Measurements from ENCODE around the gene MYH11. TPM values are rescaled to one million over a fixed set of nuclear protein-coding genes. Genes with fewer than 3 reads are reported as not detected.

Gene MYH11
- total and polyA plus RNA-seq, 2 experiments from 2014 or later, result 1.6 to 5.9 TPM

- TF ChIP-seq, protein P1, sequence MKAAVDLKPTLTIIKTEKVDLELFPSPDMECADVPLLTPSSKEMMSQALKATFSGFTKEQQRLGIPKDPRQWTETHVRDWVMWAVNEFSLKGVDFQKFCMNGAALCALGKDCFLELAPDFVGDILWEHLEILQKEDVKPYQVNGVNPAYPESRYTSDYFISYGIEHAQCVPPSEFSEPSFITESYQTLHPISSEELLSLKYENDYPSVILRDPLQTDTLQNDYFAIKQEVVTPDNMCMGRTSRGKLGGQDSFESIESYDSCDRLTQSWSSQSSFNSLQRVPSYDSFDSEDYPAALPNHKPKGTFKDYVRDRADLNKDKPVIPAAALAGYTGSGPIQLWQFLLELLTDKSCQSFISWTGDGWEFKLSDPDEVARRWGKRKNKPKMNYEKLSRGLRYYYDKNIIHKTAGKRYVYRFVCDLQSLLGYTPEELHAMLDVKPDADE (IDR thresholded peaks at IDR 0.05), result no peak
- no peak for TF ChIP-seq STAT1 (IDR thresholded peaks at IDR 0.05; ENCODE audit: unreplicated experiment)
- TF ChIP-seq ZNF114 (CRISPR knock-in tag; IDR thresholded peaks at IDR 0.05), result no peak
- TF ChIP-seq NANOG (IDR thresholded peaks at IDR 0.05; ENCODE audit: borderline replicate concordance), result no peak
- no peak for TF ChIP-seq POLR2AphosphoS5 (IDR thresholded peaks at IDR 0.05; ENCODE audit: low read depth)
- TF ChIP-seq CREB1 (CRISPR knock-in tag; IDR thresholded peaks at IDR 0.05; ENCODE audit: low read depth), result no peak
- TF ChIP-seq JUNB (IDR thresholded peaks at IDR 0.05; ENCODE audit: unreplicated experiment), result no peak
- TF ChIP-seq CTCF (conservative IDR thresholded peaks at IDR 0.05; ENCODE audit: low read depth in 2 of 2), result no peak
- TF ChIP-seq ZNF331 (CRISPR knock-in tag; IDR thresholded peaks at IDR 0.05; ENCODE audit: low read depth), result no peak
- no peak for TF ChIP-seq REST (IDR thresholded peaks at IDR 0.05; ENCODE audit: unreplicated experiment)
- no peak for TF ChIP-seq EZH2phosphoT487 (IDR thresholded peaks at IDR 0.05; ENCODE audit: unreplicated experiment)
- no peak for TF ChIP-seq EZH2 (IDR thresholded peaks at IDR 0.05; ENCODE audit: low read depth, unreplicated experiment)
Measured at GRCh38 chr16:15836965-15837611, 19.7 kb downstream of the MYH11 start (continued).

- no peak overlapping the region for H3K4me2 ChIP-seq
- Mint-ChIP-seq H3K9me3 (no peaks in the 10 kb centered on the region), H3K4me3 (no peak overlapping the region), H3K27ac (no peak overlapping the region), H3K4me1 (no peaks in the 10 kb centered on the region), H3K27me3 (ENCODE audit: insufficient read depth, low read depth, poor library complexity) (peaks cover 12% of the 10 kb centered on the region), H3K36me3 (ENCODE audit: low read depth) (no peaks in the 10 kb centered on the region)
- H3K79me2 ChIP-seq (replicated peaks; ENCODE audit: insufficient read depth), result no peaks in the 10 kb centered on the region
- ATAC-seq, result no peak
- no peak overlapping the region for H3K27ac ChIP-seq (ENCODE audit: low read depth)
- no peak overlapping the region for H2AFZ ChIP-seq
- H3K4me3 ChIP-seq, result no peak overlapping the region
- no peak for DNase-seq (ENCODE audit: low spot score)
- H3K9me2 ChIP-seq (ENCODE audit: insufficient read depth), result no peaks in the 10 kb centered on the region
- no peaks in the 10 kb centered on the region for H3K27me3 ChIP-seq (ENCODE audit: insufficient read depth)
- H3K4me1 ChIP-seq (ENCODE audit: insufficient read depth), result no peaks in the 10 kb centered on the region
- no peaks in the 10 kb centered on the region; the same call in 1 of the 2 replicates for H4K20me1 ChIP-seq (replicated peaks; ENCODE audit: insufficient read depth)
- no peaks in the 10 kb centered on the region for H3F3A ChIP-seq (replicated peaks; ENCODE audit: low read depth)
- H3K36me3 ChIP-seq (ENCODE audit: insufficient read depth), result no peaks in the 10 kb centered on the region
- TF ChIP-seq ZNF331 (CRISPR knock-in tag; IDR thresholded peaks at IDR 0.05; ENCODE audit: low read depth), result no peak
- TF ChIP-seq, protein P2, sequence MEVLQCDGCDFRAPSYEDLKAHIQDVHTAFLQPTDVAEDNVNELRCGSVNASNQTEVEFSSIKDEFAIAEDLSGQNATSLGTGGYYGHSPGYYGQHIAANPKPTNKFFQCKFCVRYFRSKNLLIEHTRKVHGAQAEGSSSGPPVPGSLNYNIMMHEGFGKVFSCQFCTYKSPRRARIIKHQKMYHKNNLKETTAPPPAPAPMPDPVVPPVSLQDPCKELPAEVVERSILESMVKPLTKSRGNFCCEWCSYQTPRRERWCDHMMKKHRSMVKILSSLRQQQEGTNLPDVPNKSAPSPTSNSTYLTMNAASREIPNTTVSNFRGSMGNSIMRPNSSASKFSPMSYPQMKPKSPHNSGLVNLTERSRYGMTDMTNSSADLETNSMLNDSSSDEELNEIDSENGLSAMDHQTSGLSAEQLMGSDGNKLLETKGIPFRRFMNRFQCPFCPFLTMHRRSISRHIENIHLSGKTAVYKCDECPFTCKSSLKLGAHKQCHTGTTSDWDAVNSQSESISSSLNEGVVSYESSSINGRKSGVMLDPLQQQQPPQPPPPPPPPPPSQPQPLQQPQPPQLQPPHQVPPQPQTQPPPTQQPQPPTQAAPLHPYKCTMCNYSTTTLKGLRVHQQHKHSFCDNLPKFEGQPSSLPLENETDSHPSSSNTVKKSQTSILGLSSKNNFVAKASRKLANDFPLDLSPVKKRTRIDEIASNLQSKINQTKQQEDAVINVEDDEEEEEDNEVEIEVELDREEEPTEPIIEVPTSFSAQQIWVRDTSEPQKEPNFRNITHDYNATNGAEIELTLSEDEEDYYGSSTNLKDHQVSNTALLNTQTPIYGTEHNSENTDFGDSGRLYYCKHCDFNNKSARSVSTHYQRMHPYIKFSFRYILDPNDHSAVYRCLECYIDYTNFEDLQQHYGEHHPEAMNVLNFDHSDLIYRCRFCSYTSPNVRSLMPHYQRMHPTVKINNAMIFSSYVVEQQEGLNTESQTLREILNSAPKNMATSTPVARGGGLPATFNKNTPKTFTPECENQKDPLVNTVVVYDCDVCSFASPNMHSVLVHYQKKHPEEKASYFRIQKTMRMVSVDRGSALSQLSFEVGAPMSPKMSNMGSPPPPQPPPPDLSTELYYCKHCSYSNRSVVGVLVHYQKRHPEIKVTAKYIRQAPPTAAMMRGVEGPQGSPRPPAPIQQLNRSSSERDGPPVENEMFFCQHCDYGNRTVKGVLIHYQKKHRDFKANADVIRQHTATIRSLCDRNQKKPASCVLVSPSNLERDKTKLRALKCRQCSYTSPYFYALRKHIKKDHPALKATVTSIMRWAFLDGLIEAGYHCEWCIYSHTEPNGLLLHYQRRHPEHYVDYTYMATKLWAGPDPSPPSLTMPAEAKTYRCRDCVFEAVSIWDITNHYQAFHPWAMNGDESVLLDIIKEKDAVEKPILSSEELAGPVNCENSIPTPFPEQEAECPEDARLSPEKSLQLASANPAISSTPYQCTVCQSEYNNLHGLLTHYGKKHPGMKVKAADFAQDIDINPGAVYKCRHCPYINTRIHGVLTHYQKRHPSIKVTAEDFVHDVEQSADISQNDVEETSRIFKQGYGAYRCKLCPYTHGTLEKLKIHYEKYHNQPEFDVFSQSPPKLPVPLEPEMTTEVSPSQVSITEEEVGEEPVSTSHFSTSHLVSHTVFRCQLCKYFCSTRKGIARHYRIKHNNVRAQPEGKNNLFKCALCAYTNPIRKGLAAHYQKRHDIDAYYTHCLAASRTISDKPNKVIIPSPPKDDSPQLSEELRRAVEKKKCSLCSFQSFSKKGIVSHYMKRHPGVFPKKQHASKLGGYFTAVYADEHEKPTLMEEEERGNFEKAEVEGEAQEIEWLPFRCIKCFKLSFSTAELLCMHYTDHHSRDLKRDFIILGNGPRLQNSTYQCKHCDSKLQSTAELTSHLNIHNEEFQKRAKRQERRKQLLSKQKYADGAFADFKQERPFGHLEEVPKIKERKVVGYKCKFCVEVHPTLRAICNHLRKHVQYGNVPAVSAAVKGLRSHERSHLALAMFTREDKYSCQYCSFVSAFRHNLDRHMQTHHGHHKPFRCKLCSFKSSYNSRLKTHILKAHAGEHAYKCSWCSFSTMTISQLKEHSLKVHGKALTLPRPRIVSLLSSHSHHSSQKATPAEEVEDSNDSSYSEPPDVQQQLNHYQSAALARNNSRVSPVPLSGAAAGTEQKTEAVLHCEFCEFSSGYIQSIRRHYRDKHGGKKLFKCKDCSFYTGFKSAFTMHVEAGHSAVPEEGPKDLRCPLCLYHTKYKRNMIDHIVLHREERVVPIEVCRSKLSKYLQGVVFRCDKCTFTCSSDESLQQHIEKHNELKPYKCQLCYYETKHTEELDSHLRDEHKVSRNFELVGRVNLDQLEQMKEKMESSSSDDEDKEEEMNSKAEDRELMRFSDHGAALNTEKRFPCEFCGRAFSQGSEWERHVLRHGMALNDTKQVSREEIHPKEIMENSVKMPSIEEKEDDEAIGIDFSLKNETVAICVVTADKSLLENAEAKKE (CRISPR knock-in tag; IDR thresholded peaks at IDR 0.05), result no peak
Measured at GRCh38 chr16:15836074-15836473, 20.8 kb downstream of the MYH11 start.
